Peyer's patch (tissue), 4 donors: Measurements from ENCODE around the gene ATF2.

Source experiments
- POLR2A ChIP-seq, 2 donors: fragments of 450-650 bp; IDR thresholded peaks; one replicate each; pipeline ENCODE4 v1.5.1; 2017; ENCODE audit warnings: antibody characterized with exemption in 2 of 2, mild to moderate bottlenecking in 2 of 2, moderate library complexity in 2 of 2
- TF ChIP-seq, protein P1 (sequence below), 6 experiments: fragments of 450-650 bp in 4 of 6; fragments of 200-600 bp in 2 of 6; sonication (generic) in 1 of 6; IDR thresholded peaks; one replicate each; pipeline ENCODE4 v1.5.1; 2017 to 2019; ENCODE audit warnings: antibody characterized with exemption in 6 of 6, mild to moderate bottlenecking in 3 of 6, moderate library complexity in 1 of 6

DNA sequence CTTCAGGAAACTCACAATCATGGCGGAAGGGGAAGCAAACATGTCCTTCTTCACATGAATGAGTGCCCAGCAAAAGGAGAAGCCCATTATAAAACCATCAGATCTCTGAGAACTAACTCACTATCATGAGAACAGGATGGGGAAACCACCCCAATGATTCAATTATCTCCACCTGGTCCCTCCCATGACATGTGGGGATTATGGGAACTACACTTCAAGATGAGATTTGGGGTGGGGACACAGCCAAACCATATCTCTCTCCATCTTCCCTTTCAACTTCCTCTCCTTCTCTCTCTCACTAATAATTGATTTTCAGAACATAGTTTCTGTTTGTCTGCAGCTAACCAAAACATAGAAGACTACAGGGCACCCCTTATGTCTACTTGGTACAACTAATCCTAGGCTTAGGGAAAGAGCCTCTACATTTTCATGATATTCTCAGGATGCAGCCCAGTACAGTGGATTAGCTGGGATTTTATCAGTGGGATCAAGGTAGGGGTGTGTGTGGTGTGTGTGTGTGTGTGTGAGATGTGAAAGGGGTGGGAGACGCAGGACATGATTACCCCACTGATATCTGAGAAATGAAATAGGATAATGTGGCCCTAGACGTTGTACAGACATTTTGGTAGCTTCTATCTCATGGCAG, 2.8 kb upstream of the ATF2 start:
- TF ChIP-seq, protein P1, sequence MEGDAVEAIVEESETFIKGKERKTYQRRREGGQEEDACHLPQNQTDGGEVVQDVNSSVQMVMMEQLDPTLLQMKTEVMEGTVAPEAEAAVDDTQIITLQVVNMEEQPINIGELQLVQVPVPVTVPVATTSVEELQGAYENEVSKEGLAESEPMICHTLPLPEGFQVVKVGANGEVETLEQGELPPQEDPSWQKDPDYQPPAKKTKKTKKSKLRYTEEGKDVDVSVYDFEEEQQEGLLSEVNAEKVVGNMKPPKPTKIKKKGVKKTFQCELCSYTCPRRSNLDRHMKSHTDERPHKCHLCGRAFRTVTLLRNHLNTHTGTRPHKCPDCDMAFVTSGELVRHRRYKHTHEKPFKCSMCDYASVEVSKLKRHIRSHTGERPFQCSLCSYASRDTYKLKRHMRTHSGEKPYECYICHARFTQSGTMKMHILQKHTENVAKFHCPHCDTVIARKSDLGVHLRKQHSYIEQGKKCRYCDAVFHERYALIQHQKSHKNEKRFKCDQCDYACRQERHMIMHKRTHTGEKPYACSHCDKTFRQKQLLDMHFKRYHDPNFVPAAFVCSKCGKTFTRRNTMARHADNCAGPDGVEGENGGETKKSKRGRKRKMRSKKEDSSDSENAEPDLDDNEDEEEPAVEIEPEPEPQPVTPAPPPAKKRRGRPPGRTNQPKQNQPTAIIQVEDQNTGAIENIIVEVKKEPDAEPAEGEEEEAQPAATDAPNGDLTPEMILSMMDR (IDR thresholded peaks at IDR 0.05), result no peak
- no peak for TF ChIP-seq POLR2A (IDR thresholded peaks at IDR 0.05)
